ENCODE results near the gene PAIP2B.

Gene PAIP2B

GRCh38 chr2:71173096-71173495 lies 53.8 kb downstream of the PAIP2B start:
- DNase-seq (ENCODE audit: extremely low spot score) = no peak
- ChIA-PET POLR2A (no interaction called here), CTCF (no interaction called here)
- TF ChIP-seq CTCF (IDR thresholded peaks at IDR 0.05; ENCODE audit: control extremely low read depth, extremely low read depth, low read depth, missing control alignments) = no peak

GRCh38 chr2:71166812-71167211 lies 60.1 kb downstream of the PAIP2B start:
- no peak for DNase-seq (ENCODE audit: extremely low spot score)
- ChIA-PET POLR2A (no interaction called here), CTCF (no interaction called here)
- no peak for TF ChIP-seq CTCF (IDR thresholded peaks at IDR 0.05; ENCODE audit: control extremely low read depth, extremely low read depth, low read depth, missing control alignments)

GRCh38 chr2:71157124-71157793 lies 69.6 kb downstream of the PAIP2B start:
- ChIA-PET CTCF (interaction anchor here (1.0 to 6.6 kb wide), 14 partner anchors 9 to 353 kb away, joined by 3 to 53 read pairs (median 6); partner anchors contain the start of gene NAGK), POLR2A (no interaction called here)
- DNase-seq (ENCODE audit: extremely low spot score) = peak; percentile 63
- TF ChIP-seq CTCF (IDR thresholded peaks at IDR 0.05; ENCODE audit: control extremely low read depth, extremely low read depth, low read depth, missing control alignments) = peak; percentile 63

DNA sequence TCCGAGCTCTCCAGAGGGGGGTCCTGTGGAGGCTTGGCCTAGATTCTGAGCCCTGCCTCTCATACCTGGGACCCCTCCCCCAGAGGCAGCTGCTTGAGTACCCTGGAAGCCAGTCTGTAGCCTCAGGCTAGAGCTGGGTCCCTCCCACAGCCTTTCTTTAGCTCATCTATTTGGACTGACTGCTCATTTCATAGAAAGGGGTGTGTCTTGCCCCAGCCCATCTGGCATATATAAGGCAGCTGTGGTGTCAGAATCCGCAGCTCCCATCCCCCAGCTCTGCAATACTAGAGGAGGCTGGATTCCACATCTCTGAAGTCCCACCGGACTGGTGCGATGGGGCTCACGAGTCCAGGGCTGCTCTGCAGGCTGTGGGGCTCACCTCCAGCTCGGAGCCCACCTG lies 70.3 kb downstream of the PAIP2B start:
- no peak for TF ChIP-seq CTCF (IDR thresholded peaks at IDR 0.05; ENCODE audit: control extremely low read depth, extremely low read depth, low read depth, missing control alignments)
- POLR2A ChIA-PET = no interaction called here
- CTCF ChIA-PET = interaction anchor here (0.7 to 6.6 kb wide), 19 partner anchors 8 to 361 kb away, joined by 3 to 53 read pairs (median 6); partner anchors contain the start of gene NAGK
- no peak for DNase-seq (ENCODE audit: extremely low spot score)

DNA sequence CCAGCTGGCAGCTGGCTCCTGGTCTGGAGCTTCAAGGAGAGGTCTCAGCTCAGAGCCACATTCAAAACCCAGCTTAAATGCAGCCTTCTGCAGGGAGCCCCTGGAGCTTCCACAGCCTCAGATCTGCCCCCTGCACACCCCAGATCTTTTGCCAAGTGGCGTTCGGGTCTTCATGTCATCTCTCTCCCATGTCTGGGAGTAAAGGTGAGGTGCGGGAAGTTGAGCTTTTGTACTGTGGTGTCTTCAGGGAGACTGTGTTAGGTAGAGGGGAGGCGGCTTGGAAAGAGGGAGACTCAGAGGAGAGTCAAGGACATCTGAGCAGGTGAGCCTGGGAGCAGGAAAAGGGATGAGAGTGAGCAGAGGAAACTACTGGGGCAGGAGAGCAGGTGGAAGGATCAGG lies 71.1 kb downstream of the PAIP2B start:
- CTCF ChIA-PET = interaction anchor here (0.7 to 6.6 kb wide), 21 partner anchors 9 to 362 kb away, joined by 3 to 53 read pairs (median 5); partner anchors contain the start of gene NAGK
- no peak for TF ChIP-seq CTCF (IDR thresholded peaks at IDR 0.05; ENCODE audit: control extremely low read depth, extremely low read depth, low read depth, missing control alignments)
- POLR2A ChIA-PET = no interaction called here

GRCh38 chr2:71154798-71155197 lies 72.1 kb downstream of the PAIP2B start:
- ChIA-PET POLR2A (interaction anchor here (0.5 to 1.2 kb wide), 2 partner anchors 72 to 857 kb away, joined by 3 read pairs; partner anchors contain the start of gene PAIP2B), CTCF (interaction anchor here (0.7 to 6.6 kb wide), 21 partner anchors 8 to 199 kb away, joined by 3 to 53 read pairs (median 5); partner anchors contain the start of genes NAGK and ZNF638)
- DNase-seq (ENCODE audit: extremely low spot score) = peak; percentile 79
- peak; percentile 62 for TF ChIP-seq CTCF (IDR thresholded peaks at IDR 0.05; ENCODE audit: control extremely low read depth, extremely low read depth, low read depth, missing control alignments)

More for the DNA sequence above, 71.1 kb downstream of the PAIP2B start:
- DNase-seq (ENCODE audit: extremely low spot score) = no peak
